Panc1 (cell line): ENCODE data around the gene DGCR2. TPM values are rescaled to one million over a fixed set of nuclear protein-coding genes. Genes with fewer than 3 reads are reported as not detected.
"Not testable (repeated sequence)": the region's sequence is repeated elsewhere in the genome, so short reads cannot be mapped to it uniquely, and the experiment has no call there.

Experiments
- ATAC-seq: fragments of 200-7000 bp; cut with Tn5 transposase; 2 replicates; pipeline ENCODE4 v1.9.1; 2020; ENCODE audit warnings: mild to moderate bottlenecking, moderate library complexity
- BruUV-seq: library from RNA; stranded (reverse); fragments of 400-500 nt; replicated peaks from 2 replicates; lab custom pipeline; 2021; lab: Mats Ljungman, UMichigan
- CTCF ChIA-PET: fragments of 300-600 bp; sonication (Branson Sonifier 250); formaldehyde crosslinking; loops from one replicate; lab custom pipeline; 2022; ENCODE audit warnings: antibody characterized with exemption; lab: Charles Lee
- POLR2A ChIA-PET: fragments of 300-600 bp; sonication (Branson Sonifier 250); formaldehyde crosslinking; loops from one replicate; lab custom pipeline; 2022; ENCODE audit warnings: antibody characterized with exemption; lab: Charles Lee
- DNase-seq: peaks from one replicate; pipeline ENCODE4 v3.0.0-alpha.2; 2010; ENCODE audit warnings: low read depth, low spot score
- H3K27ac ChIP-seq: 2 replicates; pipeline ENCODE4 v1.5.1; 2011; ENCODE audit warnings: mild to moderate bottlenecking, low read length, inconsistent platforms
- H3K27me3 ChIP-seq: fragments of 200-500 bp; sonication (Bioruptor generic); 2 replicates; pipeline ENCODE4 v1.6.0; 2014; ENCODE audit warnings: low read length, inconsistent platforms; ENCODE audit not compliant: control insufficient read depth, insufficient read depth
- H3K36me3 ChIP-seq: fragments of 200-500 bp; sonication (Bioruptor generic); 2 replicates; pipeline ENCODE4 v1.5.1; 2014; ENCODE audit warnings: inconsistent platforms, mild to moderate bottlenecking, low read length, moderate library complexity; ENCODE audit not compliant: control insufficient read depth, insufficient read depth
- H3K4me1 ChIP-seq: 2 replicates; pipeline ENCODE4 v1.5.1; 2011; ENCODE audit warnings: inconsistent platforms, mild to moderate bottlenecking, low read length, moderate library complexity; ENCODE audit not compliant: control insufficient read depth, insufficient read depth
- H3K4me3 ChIP-seq, 2 experiments: 2 replicates each; pipeline ENCODE4 v1.5.1; 2011 to 2012; ENCODE audit warnings: low read depth in 2 of 2, low read length in 2 of 2, mild to moderate bottlenecking in 2 of 2, inconsistent platforms in 1 of 2, moderate library complexity in 1 of 2
- H3K9me3 ChIP-seq: fragments of 200-500 bp; sonication (Bioruptor generic); 2 replicates; pipeline ENCODE4 v1.5.1; 2014; ENCODE audit warnings: low read depth, mild to moderate bottlenecking, inconsistent platforms, low read length, moderate library complexity; ENCODE audit not compliant: control insufficient read depth, insufficient read depth
- POLR2AphosphoS5 ChIP-seq: IDR thresholded peaks from 2 replicates; pipeline ENCODE4 v1.6.1; 2012; ENCODE audit warnings: mild to moderate bottlenecking, low read depth, low read length, moderate library complexity
- SIN3A ChIP-seq: IDR thresholded peaks from 2 replicates; pipeline ENCODE4 v1.6.1; 2012; ENCODE audit warnings: low read depth, mild to moderate bottlenecking, low read length, moderate library complexity, borderline replicate concordance; ENCODE audit not compliant: insufficient read depth
- TCF7L2 ChIP-seq: IDR thresholded peaks from 2 replicates; pipeline ENCODE4 v1.6.1; 2011; ENCODE audit warnings: mild to moderate bottlenecking, low read depth, low read length, inconsistent platforms
- in situ Hi-C: cut with HindIII; loops from 2 replicates; pipeline ENCODE4 v1.10.0; 2016; ENCODE audit warnings: low sequenced_read_pairs, low pct_unique_long_range_greater_than_20kb
- intact Hi-C: fragments of 100-400 bp; cut with micrococcal nuclease; formaldehyde crosslinking; loops from one replicate; pipeline ENCODE4 v1.10.0; 2022; ENCODE audit not compliant: unreplicated experiment
- total RNA-seq: library from RNA; stranded (reverse); gene quantifications from one replicate; pipeline ENCODE4 v1.2.1, GENCODE V29; 2021; ENCODE audit not compliant: unreplicated experiment
- TF ChIP-seq, protein P1 (sequence below), 2 experiments: IDR thresholded peaks; 2 replicates each; pipeline ENCODE4 v1.6.1; 2011 to 2012; ENCODE audit warnings: low read depth in 2 of 2, control low read depth in 1 of 2, low read length in 1 of 2, mild to moderate bottlenecking in 1 of 2, moderate library complexity in 1 of 2; ENCODE audit not compliant: insufficient read depth in 1 of 2
- TF ChIP-seq, protein P2 (sequence below): fragments of 450-650 bp; IDR thresholded peaks from 2 replicates; pipeline ENCODE4 v1.5.1; 2017; ENCODE audit warnings: mild to moderate bottlenecking

The DGCR2 gene
- total RNA-seq, 1 experiment from 2014 or later = 35.1 TPM

DNA sequence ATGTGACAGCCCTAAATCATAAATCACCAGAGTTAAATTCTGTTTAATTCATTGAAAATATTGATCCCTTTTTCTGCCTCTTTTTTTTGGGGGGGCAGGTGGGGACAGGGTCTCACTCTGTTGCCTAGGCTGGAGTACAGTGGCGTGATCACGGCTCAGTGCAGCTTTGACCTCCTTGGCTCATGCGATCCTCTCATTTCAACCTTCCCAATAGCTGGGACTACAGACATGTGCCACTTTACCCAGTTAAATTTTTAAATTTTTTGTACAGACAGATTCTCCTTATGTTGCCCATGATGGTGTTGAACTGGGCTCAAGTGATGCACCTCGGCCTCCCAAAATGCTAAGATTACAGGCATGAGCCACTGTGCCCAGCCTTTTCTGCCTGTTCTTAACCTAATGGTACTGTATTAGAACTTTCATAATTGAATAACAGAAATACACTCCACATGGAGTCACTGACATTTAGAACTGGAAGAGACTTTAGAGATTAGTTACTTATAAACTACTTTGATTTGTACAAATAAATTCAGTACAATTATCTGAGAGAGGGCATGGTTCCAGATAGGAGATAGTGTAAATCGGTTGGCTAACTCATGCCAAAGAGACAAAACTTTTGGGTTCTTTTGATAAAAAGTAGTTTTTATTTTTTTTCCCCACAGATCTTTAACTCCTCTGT is 109.8 kb downstream of the DGCR2 start:
- no peak for ATAC-seq

DNA sequence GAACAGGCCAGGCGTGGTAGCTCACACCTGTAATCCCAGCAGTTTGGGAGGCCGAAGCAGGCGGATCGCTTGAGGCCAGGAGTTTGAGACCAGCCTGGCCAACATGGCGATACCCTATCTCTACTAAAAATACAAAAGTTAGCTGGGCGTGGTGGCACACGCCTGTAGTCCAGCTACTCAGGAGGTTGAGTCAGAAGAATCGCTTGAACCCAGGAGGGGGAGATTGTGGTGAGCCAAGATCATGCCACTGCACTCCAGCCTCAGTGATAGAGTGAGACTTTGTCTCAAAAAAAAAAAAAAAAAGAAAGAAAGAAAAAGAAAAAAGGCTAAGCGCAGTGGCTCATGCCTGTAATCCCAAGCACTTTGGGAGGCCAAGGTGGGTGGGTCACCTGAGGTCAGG is 110.6 kb downstream of the DGCR2 start:
- POLR2A ChIA-PET, H3K4me3 ChIP-seq, H3K9me3 ChIP-seq, H3K4me1 ChIP-seq, BruUV-seq, H3K27ac ChIP-seq, DNase-seq, ATAC-seq, H3K27me3 ChIP-seq, H3K36me3 ChIP-seq, intact Hi-C loops, in situ Hi-C loops: not testable (repeated sequence)
- CTCF ChIA-PET = interaction anchor here (0.7 kb wide), 1 partner anchor 745 kb away, joined by 5 read pairs; no protein-coding TSS in a partner anchor

More for the DNA sequence above, 109.8 kb downstream of the DGCR2 start:
- Histone ChIP-seq H3K27ac (no peak overlapping the region), H3K4me3 (no peak overlapping the region), H3K9me3 (no peaks in the 10 kb centered on the region), H3K4me1 (no peaks in the 10 kb centered on the region; the same call in 1 of the 2 replicates), H3K27me3 (no peaks in the 10 kb centered on the region), H3K36me3 (no peaks in the 10 kb centered on the region)
- no TSS peak for BruUV-seq
- CTCF ChIA-PET = interaction anchor here (0.7 kb wide), 1 partner anchor 8 kb away, joined by 3 read pairs; no protein-coding TSS in a partner anchor
- POLR2A ChIA-PET = no interaction called here
- no peak for DNase-seq
- no peak for TF ChIP-seq POLR2AphosphoS5
- TF ChIP-seq, protein P1, sequence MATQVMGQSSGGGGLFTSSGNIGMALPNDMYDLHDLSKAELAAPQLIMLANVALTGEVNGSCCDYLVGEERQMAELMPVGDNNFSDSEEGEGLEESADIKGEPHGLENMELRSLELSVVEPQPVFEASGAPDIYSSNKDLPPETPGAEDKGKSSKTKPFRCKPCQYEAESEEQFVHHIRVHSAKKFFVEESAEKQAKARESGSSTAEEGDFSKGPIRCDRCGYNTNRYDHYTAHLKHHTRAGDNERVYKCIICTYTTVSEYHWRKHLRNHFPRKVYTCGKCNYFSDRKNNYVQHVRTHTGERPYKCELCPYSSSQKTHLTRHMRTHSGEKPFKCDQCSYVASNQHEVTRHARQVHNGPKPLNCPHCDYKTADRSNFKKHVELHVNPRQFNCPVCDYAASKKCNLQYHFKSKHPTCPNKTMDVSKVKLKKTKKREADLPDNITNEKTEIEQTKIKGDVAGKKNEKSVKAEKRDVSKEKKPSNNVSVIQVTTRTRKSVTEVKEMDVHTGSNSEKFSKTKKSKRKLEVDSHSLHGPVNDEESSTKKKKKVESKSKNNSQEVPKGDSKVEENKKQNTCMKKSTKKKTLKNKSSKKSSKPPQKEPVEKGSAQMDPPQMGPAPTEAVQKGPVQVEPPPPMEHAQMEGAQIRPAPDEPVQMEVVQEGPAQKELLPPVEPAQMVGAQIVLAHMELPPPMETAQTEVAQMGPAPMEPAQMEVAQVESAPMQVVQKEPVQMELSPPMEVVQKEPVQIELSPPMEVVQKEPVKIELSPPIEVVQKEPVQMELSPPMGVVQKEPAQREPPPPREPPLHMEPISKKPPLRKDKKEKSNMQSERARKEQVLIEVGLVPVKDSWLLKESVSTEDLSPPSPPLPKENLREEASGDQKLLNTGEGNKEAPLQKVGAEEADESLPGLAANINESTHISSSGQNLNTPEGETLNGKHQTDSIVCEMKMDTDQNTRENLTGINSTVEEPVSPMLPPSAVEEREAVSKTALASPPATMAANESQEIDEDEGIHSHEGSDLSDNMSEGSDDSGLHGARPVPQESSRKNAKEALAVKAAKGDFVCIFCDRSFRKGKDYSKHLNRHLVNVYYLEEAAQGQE (IDR thresholded peaks at IDR 0.05; ENCODE audit: insufficient read depth in 1 of 2, low read depth in 2 of 2, low read length in 1 of 2) = no peak
- TF ChIP-seq SIN3A = no peak
- TF ChIP-seq, protein P2, sequence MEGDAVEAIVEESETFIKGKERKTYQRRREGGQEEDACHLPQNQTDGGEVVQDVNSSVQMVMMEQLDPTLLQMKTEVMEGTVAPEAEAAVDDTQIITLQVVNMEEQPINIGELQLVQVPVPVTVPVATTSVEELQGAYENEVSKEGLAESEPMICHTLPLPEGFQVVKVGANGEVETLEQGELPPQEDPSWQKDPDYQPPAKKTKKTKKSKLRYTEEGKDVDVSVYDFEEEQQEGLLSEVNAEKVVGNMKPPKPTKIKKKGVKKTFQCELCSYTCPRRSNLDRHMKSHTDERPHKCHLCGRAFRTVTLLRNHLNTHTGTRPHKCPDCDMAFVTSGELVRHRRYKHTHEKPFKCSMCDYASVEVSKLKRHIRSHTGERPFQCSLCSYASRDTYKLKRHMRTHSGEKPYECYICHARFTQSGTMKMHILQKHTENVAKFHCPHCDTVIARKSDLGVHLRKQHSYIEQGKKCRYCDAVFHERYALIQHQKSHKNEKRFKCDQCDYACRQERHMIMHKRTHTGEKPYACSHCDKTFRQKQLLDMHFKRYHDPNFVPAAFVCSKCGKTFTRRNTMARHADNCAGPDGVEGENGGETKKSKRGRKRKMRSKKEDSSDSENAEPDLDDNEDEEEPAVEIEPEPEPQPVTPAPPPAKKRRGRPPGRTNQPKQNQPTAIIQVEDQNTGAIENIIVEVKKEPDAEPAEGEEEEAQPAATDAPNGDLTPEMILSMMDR = no peak
- TF ChIP-seq TCF7L2 = no peak
- intact Hi-C loops = no loop called here
- in situ Hi-C loops = no loop called here

DNA sequence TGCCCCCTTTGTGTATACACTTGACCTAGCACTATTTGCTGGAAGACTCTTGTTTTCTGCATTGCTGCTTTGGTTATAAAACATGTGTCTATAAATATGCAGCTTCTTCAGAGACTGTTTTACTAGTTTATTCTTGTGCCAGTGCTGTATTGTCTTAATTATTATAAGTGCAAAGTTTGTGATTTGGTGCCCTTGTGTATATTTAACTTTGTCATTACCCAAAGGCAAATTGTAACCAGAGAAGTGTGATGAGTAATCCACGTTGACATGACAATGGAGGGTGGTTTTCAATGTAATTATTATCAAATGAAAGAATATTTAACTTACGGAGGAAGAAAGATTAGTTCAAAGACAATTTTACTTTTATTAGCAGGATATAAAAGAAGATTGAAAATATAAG is 111.1 kb downstream of the DGCR2 start:
- Histone ChIP-seq H3K4me1 (no peaks in the 10 kb centered on the region; the same call in 1 of the 2 replicates), H3K27ac (no peak overlapping the region), H3K9me3 (no peaks in the 10 kb centered on the region), H3K4me3 (no peak overlapping the region), H3K36me3 (no peaks in the 10 kb centered on the region), H3K27me3 (no peaks in the 10 kb centered on the region)
- CTCF ChIA-PET = no interaction called here
- in situ Hi-C loops (no loop called here), intact Hi-C loops (no loop called here)
- TF ChIP-seq TCF7L2 (no peak), SIN3A (no peak), POLR2AphosphoS5 (no peak)
- TF ChIP-seq, protein P2 = no peak
- TF ChIP-seq, protein P1 (IDR thresholded peaks at IDR 0.05; ENCODE audit: insufficient read depth in 1 of 2, low read depth in 2 of 2, low read length in 1 of 2) = no peak
- BruUV-seq = no TSS peak
- ATAC-seq (no peak), DNase-seq (no peak)
- POLR2A ChIA-PET = no interaction called here
